HCT116 (cell line): ENCODE results near the gene EZH1. TPM values are rescaled to one million over a fixed set of nuclear protein-coding genes. Genes with fewer than 3 reads are reported as not detected.
A peak's percentile ranks its signal among the peaks of the same experiment; 100 is the strongest.

ENCODE experiments used
- ATAC-seq: fragments of 200-7000 bp; cut with Tn5 transposase; 2 replicates; pipeline ENCODE4 v1.9.1; 2020; ENCODE audit warnings: mild to moderate bottlenecking, moderate library complexity
- BruUV-seq: library from RNA; stranded (reverse); fragments of 400-500 nt; replicated peaks from 2 replicates; lab custom pipeline; 2021; lab: Mats Ljungman, UMichigan
- CTCF ChIA-PET: fragments of 300-600 bp; sonication (Branson Sonifier 250); formaldehyde crosslinking; loops from one replicate; lab custom pipeline; 2021; ENCODE audit warnings: antibody characterized with exemption; lab: Charles Lee
- POLR2A ChIA-PET: fragments of 300-600, 350-600 bp; sonication (Branson Sonifier 250); formaldehyde crosslinking; loops from one replicate; lab custom pipeline; 2021; ENCODE audit warnings: antibody characterized with exemption; lab: Charles Lee
- RAD21 ChIA-PET, 2 experiments: fragments of 300-600 bp; sonication (Branson Sonifier 250); formaldehyde crosslinking; loops; one replicate each; lab custom pipeline; 2023; ENCODE audit warnings: low total read pairs in 2 of 2; ENCODE audit not compliant: uncharacterized antibody in 2 of 2, unreplicated experiment in 2 of 2, low non-redundant PET in 1 of 2; lab: Charles Lee
- DNase-seq: peaks from one replicate; pipeline ENCODE4 v3.0.0-alpha.2; 2010; ENCODE audit warnings: low read depth, low spot score
- H2AFZ ChIP-seq: fragments of 200-600 bp; shearing (Covaris generic), sonication (generic); 2 replicates; pipeline ENCODE4 v1.6.1; 2017; ENCODE audit warnings: low read depth, mixed run types, mixed read lengths, antibody characterized with exemption, low read length; ENCODE audit not compliant: poor library complexity, severe bottlenecking
- H3K27ac ChIP-seq: 2 replicates; pipeline ENCODE4 v1.5.1; 2012; ENCODE audit warnings: low read depth, low read length
- H3K27me3 ChIP-seq: fragments of 200-600 bp; sonication (generic); 2 replicates; pipeline ENCODE4 v1.6.1; 2016; ENCODE audit warnings: mixed run types, low read length, mixed read lengths; ENCODE audit not compliant: insufficient read depth
- H3K36me3 ChIP-seq, 2 experiments: fragments of 200-500 bp in 1 of 2; fragments of 200-600 bp in 1 of 2; sonication (Bioruptor generic) in 1 of 2; sonication (generic) in 1 of 2; 2 replicates each; pipeline versions ENCODE4 v1.5.1 to v1.6.1; 2014 to 2016; ENCODE audit warnings: low read length in 2 of 2, inconsistent platforms in 1 of 2, mixed read lengths in 1 of 2, mixed run types in 1 of 2; ENCODE audit not compliant: insufficient read depth in 2 of 2, control insufficient read depth in 1 of 2
- H3K4me1 ChIP-seq, 2 experiments: fragments of 200-600 bp in 1 of 2; sonication (generic) in 1 of 2; 2 replicates each; pipeline versions ENCODE4 v1.5.1 to v1.6.1; 2012 to 2017; ENCODE audit warnings: low read length in 2 of 2, inconsistent platforms in 1 of 2, mild to moderate bottlenecking in 1 of 2, mixed read lengths in 1 of 2, mixed run types in 1 of 2, moderate library complexity in 1 of 2; ENCODE audit not compliant: insufficient read depth in 2 of 2, control insufficient read depth in 1 of 2
- H3K4me2 ChIP-seq: fragments of 200-600 bp; sonication (generic); 2 replicates; pipeline ENCODE4 v1.6.1; 2017; ENCODE audit warnings: mixed run types, low read length, mixed read lengths
- H3K4me3 ChIP-seq, 2 experiments: fragments of 200-600 bp in 1 of 2; sonication (generic) in 1 of 2; replicated peaks in 1 of 2; 2 replicates each; pipeline ENCODE4 v1.5.1; 2011 to 2016; ENCODE audit warnings: low read length in 2 of 2, control low read depth in 1 of 2, low read depth in 1 of 2, mild to moderate bottlenecking in 1 of 2, mixed read lengths in 1 of 2, mixed run types in 1 of 2
- H3K79me2 ChIP-seq: fragments of 200-600 bp; sonication (generic); 2 replicates; pipeline ENCODE4 v1.6.1; 2017; ENCODE audit warnings: mild to moderate bottlenecking, mixed run types, low read length, moderate library complexity, mixed read lengths; ENCODE audit not compliant: insufficient read depth
- H3K9ac ChIP-seq: fragments of 200-600 bp; sonication (generic); 2 replicates; pipeline ENCODE4 v1.6.1; 2016; ENCODE audit warnings: low read length, mixed read lengths
- H3K9me2 ChIP-seq: fragments of 200-600 bp; sonication (generic), shearing (Covaris generic); 2 replicates; pipeline ENCODE4 v1.6.1; 2017; ENCODE audit warnings: mixed run types, mild to moderate bottlenecking, moderate library complexity; ENCODE audit not compliant: insufficient read depth
- H3K9me3 ChIP-seq, 2 experiments: fragments of 200-500 bp in 1 of 2; fragments of 200-600 bp in 1 of 2; sonication (Bioruptor generic) in 1 of 2; sonication (generic) in 1 of 2; 2 replicates each; pipeline ENCODE4 v1.6.1; 2014 to 2017; ENCODE audit warnings: low read length in 2 of 2, mixed read lengths in 2 of 2, inconsistent platforms in 1 of 2, low read depth in 1 of 2, mild to moderate bottlenecking in 1 of 2, mixed run types in 1 of 2, moderate library complexity in 1 of 2; ENCODE audit not compliant: control insufficient read depth in 1 of 2, insufficient read depth in 1 of 2
- H4K20me1 ChIP-seq: fragments of 200-600 bp; sonication (generic), shearing (Covaris generic); 2 replicates; pipeline ENCODE4 v1.6.1; 2017; ENCODE audit warnings: mixed run types, mild to moderate bottlenecking, moderate library complexity; ENCODE audit not compliant: insufficient read depth
- ATF3 ChIP-seq: IDR thresholded peaks from 2 replicates; pipeline ENCODE4 v1.6.1; 2012
- CBX3 ChIP-seq: IDR thresholded peaks from 2 replicates; pipeline ENCODE4 v1.6.1; 2012; ENCODE audit warnings: low read depth
- CEBPB ChIP-seq: IDR thresholded peaks from 2 replicates; pipeline ENCODE4 v1.6.1; 2012; ENCODE audit warnings: low read depth
- CTCF ChIP-seq, 3 experiments: fragments of 200-600 bp in 1 of 3; sonication (generic) in 1 of 3; IDR thresholded peaks in 2 of 3; conservative IDR thresholded peaks in 1 of 3; 2 replicates each; pipeline ENCODE4 v1.5.1; 2012 to 2017; ENCODE audit warnings: low read depth in 2 of 3, low read length in 2 of 3, antibody characterized with exemption in 1 of 3, borderline replicate concordance in 1 of 3, control low read depth in 1 of 3, mild to moderate bottlenecking in 1 of 3, mixed read lengths in 1 of 3, mixed run types in 1 of 3, moderate library complexity in 1 of 3; ENCODE audit not compliant: insufficient read depth in 1 of 3
- EGR1 ChIP-seq: IDR thresholded peaks from 2 replicates; pipeline ENCODE4 v1.6.1; 2012; ENCODE audit warnings: low read depth
- ELF1 ChIP-seq: IDR thresholded peaks from 2 replicates; pipeline ENCODE4 v1.6.1; 2012; ENCODE audit warnings: low read depth, borderline replicate concordance
- EZH2 ChIP-seq: fragments of 200-600 bp; sonication (generic); IDR thresholded peaks from 2 replicates; pipeline ENCODE4 v1.6.1; 2017; ENCODE audit warnings: antibody characterized with exemption, mixed run types
- MAX ChIP-seq: IDR thresholded peaks from 2 replicates; pipeline ENCODE4 v1.6.1; 2012
- REST ChIP-seq: IDR thresholded peaks from 2 replicates; pipeline ENCODE4 v1.6.1; 2012; ENCODE audit warnings: low read depth
- SIN3A ChIP-seq: IDR thresholded peaks from 2 replicates; pipeline ENCODE4 v1.6.1; 2012; ENCODE audit warnings: low read depth
- SRF ChIP-seq: IDR thresholded peaks from 2 replicates; pipeline ENCODE4 v1.6.1; 2012; ENCODE audit warnings: low read depth
- YY1 ChIP-seq: IDR thresholded peaks from 2 replicates; pipeline ENCODE4 v1.6.1; 2011; ENCODE audit warnings: low read length, low read depth, moderate library complexity, mild to moderate bottlenecking; ENCODE audit not compliant: insufficient replicate concordance; ENCODE audit errors: extremely low read depth
- ZBTB33 ChIP-seq: IDR thresholded peaks from 2 replicates; pipeline ENCODE4 v1.6.1; 2011; ENCODE audit warnings: mild to moderate bottlenecking, low read length, moderate library complexity; ENCODE audit not compliant: insufficient replicate concordance; ENCODE audit errors: extremely low read depth
- ZFX ChIP-seq: fragments of 450-650 bp; IDR thresholded peaks from 2 replicates; pipeline ENCODE4 v1.6.1; 2017
- ZNF274 ChIP-seq: fragments of 200-500 bp; sonication (Bioruptor generic); IDR thresholded peaks from 2 replicates; pipeline ENCODE4 v1.6.1; 2014; ENCODE audit warnings: mild to moderate bottlenecking, low read depth, low read length, inconsistent platforms
- intact Hi-C: fragments of 100-400 bp; cut with micrococcal nuclease; formaldehyde crosslinking; loops from 2 replicates; pipeline ENCODE4 v1.10.0; 2022
- total RNA-seq: library from RNA; stranded (reverse); gene quantifications from one replicate; pipeline ENCODE4 v1.2.1, GENCODE V29; 2021; ENCODE audit not compliant: unreplicated experiment

Gene EZH1
- total RNA-seq, 1 experiment from 2014 or later: 29.3 TPM

GRCh38 chr17:42674755-42675347, 70.0 kb downstream of the EZH1 start:
- Histone ChIP-seq H3K9me2 (no peaks in the 10 kb centered on the region), H4K20me1 (no peaks in the 10 kb centered on the region), H3K36me3 (peaks cover 17 to 30% of the 10 kb centered on the region in 2 experiments; a peak in 3 of 4 replicates), H3K4me3 (peak overlapping the region; percentile 95 to 98), H3K9me3 (no peaks in the 10 kb centered on the region), H3K27ac (peak overlapping the region; percentile 86), H3K27me3 (no peaks in the 10 kb centered on the region), H3K79me2 (peaks cover 38% of the 10 kb centered on the region), H3K9ac (peak overlapping the region; percentile 95), H2AFZ (no peak overlapping the region), H3K4me2 (peak overlapping the region; percentile 99), H3K4me1 (peaks cover 15 to 50% of the 10 kb centered on the region in 2 experiments)
- intact Hi-C loops: loop anchor here (5.0 kb wide), 1 partner anchor 53 kb away; no protein-coding TSS in a partner anchor
- no peak for DNase-seq
- CTCF ChIA-PET: interaction anchor here (1.2 to 1.8 kb wide), 5 partner anchors 14 to 145 kb away, joined by 3 to 9 read pairs (median 4); partner anchors contain the start of gene PSMC3IP
- RAD21 ChIA-PET: interaction anchor here in 1 of 2 experiments (1.4 kb wide), 1 partner anchor 97 kb away, joined by 4 read pairs; no protein-coding TSS in a partner anchor
- TF ChIP-seq CEBPB (no peak), YY1 (no peak), EGR1 (no peak), ZNF274 (no peak), ZBTB33 (no peak), ZFX (no peak), MAX (no peak), CBX3 (no peak), REST (no peak), ELF1 (no peak), ATF3 (no peak), SIN3A (no peak), CTCF (IDR thresholded peaks at IDR 0.05 in 2 of 3, conservative IDR thresholded peaks at IDR 0.05 in 1 of 3; ENCODE audit: borderline replicate concordance in 1 of 3, insufficient read depth in 1 of 3, low read depth in 2 of 3, low read length in 2 of 3) (no peak), EZH2 (no peak), SRF (no peak)
- no TSS peak for BruUV-seq
- no peak for ATAC-seq
- POLR2A ChIA-PET: interaction anchor here (1.1 to 2.0 kb wide), 2 partner anchors 65 to 97 kb away, joined by 3 to 4 read pairs; partner anchors contain the start of genes RETREG3 and TUBG1
